Uterus (tissue), 2 donors: Measurements from ENCODE around the gene CR1.

Experiments used
- POLR2A ChIP-seq, 2 donors: fragments of 450-650 bp; IDR thresholded peaks; one replicate each; pipeline ENCODE4 v1.6.1; 2016; ENCODE audit warnings: antibody characterized with exemption in 2 of 2, mild to moderate bottlenecking in 1 of 2, moderate library complexity in 1 of 2
- TF ChIP-seq, protein P1 (sequence below), 4 experiments: fragments of 200-600 bp in 2 of 4; fragments of 450-650 bp in 2 of 4; sonication (generic) in 2 of 4; IDR thresholded peaks; one replicate each; pipeline ENCODE4 v1.5.1; 2016 to 2019; ENCODE audit warnings: antibody characterized with exemption in 4 of 4, mild to moderate bottlenecking in 2 of 4, moderate library complexity in 1 of 4

DNA sequence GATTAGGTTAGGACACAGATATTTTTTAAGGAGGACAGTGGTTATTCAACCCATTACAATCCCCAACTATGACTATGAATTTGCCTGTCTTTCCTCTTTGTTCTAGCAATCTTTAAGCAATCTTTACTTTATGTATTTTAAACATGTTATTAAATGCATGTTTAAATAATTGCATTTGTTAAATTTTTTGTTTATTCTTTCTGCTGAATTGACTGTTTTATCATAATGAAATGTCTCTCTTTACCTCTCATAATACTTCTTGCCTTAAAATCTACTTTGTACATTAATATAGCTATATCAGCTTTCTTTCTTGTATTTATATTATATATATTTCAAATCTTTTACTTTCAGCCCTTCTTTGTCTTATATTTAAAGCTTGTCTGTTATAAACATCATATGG is 195.1 kb downstream of the CR1 start:
- TF ChIP-seq, protein P1, sequence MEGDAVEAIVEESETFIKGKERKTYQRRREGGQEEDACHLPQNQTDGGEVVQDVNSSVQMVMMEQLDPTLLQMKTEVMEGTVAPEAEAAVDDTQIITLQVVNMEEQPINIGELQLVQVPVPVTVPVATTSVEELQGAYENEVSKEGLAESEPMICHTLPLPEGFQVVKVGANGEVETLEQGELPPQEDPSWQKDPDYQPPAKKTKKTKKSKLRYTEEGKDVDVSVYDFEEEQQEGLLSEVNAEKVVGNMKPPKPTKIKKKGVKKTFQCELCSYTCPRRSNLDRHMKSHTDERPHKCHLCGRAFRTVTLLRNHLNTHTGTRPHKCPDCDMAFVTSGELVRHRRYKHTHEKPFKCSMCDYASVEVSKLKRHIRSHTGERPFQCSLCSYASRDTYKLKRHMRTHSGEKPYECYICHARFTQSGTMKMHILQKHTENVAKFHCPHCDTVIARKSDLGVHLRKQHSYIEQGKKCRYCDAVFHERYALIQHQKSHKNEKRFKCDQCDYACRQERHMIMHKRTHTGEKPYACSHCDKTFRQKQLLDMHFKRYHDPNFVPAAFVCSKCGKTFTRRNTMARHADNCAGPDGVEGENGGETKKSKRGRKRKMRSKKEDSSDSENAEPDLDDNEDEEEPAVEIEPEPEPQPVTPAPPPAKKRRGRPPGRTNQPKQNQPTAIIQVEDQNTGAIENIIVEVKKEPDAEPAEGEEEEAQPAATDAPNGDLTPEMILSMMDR (IDR thresholded peaks at IDR 0.05), result no peak
- no peak for TF ChIP-seq POLR2A (IDR thresholded peaks at IDR 0.05)
